Measurements from ENCODE around the gene SMARCC2.
A peak's percentile ranks its signal among the peaks of the same experiment; 100 is the strongest.

The SMARCC2 gene

DNA sequence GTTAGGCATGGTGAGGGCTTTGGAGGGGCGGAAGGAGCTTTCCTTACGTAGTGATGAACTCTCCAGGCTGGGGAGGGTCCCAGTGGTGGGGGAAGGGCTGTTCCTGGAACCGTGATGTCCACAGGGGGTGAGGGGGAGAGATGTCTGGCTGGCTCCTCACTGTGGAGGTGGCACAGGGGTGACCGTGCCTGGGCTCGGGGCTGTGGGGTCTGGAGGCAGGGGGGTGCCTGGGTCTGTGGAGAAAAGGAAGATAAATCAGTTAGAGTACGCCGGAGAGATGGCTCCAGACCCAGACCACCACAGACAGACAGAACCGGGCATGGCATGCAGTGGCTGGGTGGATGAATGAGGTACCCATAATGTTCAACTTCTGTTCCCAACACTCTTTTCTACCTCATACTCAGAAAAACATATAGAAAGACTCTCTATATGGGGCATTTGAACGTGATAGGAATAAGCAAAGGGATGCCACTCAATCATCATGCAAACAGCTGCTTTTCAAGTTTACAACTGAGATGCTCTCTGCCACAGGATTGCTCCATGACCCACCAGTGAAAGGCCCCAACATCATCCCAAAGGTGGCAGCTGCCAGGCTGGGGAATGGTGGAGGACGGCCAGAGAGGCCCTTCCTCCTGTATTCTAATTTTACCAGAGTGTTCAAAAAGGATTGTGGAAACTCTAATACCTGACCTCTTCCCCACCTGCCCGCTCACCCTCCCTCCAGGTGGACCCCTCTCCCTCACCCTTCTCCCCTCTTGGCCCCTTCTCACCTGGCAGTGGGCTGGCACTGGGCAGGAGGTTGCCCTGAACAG is 25.5 kb downstream of the SMARCC2 start:
- no peak for TF ChIP-seq ARNT (IDR thresholded peaks at IDR 0.05)
- no peak for TF ChIP-seq SUZ12 (IDR thresholded peaks at IDR 0.05)
- no peak for TF ChIP-seq L3MBTL2 (conservative IDR thresholded peaks at IDR 0.05)
- no peak for TF ChIP-seq FOXA1 (IDR thresholded peaks at IDR 0.05)
- no peak for TF ChIP-seq HDGF (IDR thresholded peaks at IDR 0.05; ENCODE audit: borderline replicate concordance)
- no peak for TF ChIP-seq CTBP1 (IDR thresholded peaks at IDR 0.05; ENCODE audit: borderline replicate concordance)
- no peak for TF ChIP-seq TARDBP (IDR thresholded peaks at IDR 0.05)
- TF ChIP-seq FOXK2 (IDR thresholded peaks at IDR 0.05): no peak
- TF ChIP-seq NFRKB (IDR thresholded peaks at IDR 0.05): no peak
- TF ChIP-seq ELF4 (IDR thresholded peaks at IDR 0.05): no peak
- no peak for TF ChIP-seq LEF1 (IDR thresholded peaks at IDR 0.05; ENCODE audit: borderline replicate concordance)
- TF ChIP-seq, protein P1, sequence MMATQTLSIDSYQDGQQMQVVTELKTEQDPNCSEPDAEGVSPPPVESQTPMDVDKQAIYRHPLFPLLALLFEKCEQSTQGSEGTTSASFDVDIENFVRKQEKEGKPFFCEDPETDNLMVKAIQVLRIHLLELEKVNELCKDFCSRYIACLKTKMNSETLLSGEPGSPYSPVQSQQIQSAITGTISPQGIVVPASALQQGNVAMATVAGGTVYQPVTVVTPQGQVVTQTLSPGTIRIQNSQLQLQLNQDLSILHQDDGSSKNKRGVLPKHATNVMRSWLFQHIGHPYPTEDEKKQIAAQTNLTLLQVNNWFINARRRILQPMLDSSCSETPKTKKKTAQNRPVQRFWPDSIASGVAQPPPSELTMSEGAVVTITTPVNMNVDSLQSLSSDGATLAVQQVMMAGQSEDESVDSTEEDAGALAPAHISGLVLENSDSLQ (IDR thresholded peaks at IDR 0.05): no peak
- TF ChIP-seq SP1 (IDR thresholded peaks at IDR 0.05): no peak
- no peak for TF ChIP-seq ZNF384 (IDR thresholded peaks at IDR 0.05)
- ChIA-PET POLR2A (interaction anchor here (0.6 to 1.3 kb wide), 3 partner anchors 26 to 71 kb away, joined by 3 to 4 read pairs (median 3); partner anchors contain the start of genes ESYT1 and SMARCC2), CTCF (no interaction called here)
- DNase-seq (ENCODE audit: extremely low spot score): no peak

DNA sequence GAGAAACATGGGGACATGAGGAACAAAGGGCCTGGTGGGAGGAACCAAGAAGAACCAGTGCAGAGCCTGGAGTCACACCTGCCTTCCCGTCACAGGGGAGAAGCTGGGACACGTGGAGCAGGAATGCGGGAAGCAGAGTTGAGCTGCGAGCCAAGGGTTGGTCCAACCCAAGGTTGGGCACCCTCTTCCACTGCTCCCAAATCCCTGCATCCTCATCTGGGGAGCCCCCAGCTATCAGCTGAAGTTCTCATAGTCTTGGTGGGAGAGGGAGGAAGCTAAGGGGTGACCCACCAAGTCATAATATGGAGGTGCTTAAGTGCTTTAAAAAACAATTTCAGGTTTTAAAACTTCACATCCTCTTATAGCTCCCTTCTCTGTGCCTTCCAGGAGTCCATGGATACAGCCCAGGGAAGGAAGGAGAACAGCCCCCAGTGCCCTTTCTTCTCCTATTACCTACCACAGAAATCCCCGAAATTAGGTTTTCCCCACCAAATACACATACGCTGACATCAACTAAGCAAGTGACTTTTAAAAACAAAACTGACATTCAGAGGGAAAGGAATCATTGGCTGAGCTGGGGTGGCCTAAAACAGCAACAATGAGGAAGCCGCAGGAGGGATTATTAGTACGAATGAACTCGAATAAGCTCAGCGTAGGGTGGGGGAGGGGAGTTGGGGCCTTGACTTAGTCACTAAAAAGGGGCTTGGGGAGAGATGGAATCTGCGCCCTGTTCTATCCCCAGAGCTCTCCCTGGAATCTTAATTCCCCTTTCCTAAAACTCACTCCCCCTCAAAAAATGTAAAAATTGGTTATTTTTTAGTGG is 26.6 kb downstream of the SMARCC2 start:
- POLR2A ChIA-PET: interaction anchor here (0.6 to 1.4 kb wide), 5 partner anchors 8 to 72 kb away, joined by 3 to 5 read pairs (median 3); partner anchors contain the start of genes ESYT1 and SMARCC2
- TF ChIP-seq FOXK2 (IDR thresholded peaks at IDR 0.05) (no peak), NFRKB (IDR thresholded peaks at IDR 0.05) (no peak), BHLHE40 (IDR thresholded peaks at IDR 0.05; ENCODE audit: borderline replicate concordance) (no peak), SP1 (IDR thresholded peaks at IDR 0.05) (no peak), ZNF384 (IDR thresholded peaks at IDR 0.05) (no peak), ELF4 (IDR thresholded peaks at IDR 0.05) (no peak), ARNT (IDR thresholded peaks at IDR 0.05) (no peak)

DNA sequence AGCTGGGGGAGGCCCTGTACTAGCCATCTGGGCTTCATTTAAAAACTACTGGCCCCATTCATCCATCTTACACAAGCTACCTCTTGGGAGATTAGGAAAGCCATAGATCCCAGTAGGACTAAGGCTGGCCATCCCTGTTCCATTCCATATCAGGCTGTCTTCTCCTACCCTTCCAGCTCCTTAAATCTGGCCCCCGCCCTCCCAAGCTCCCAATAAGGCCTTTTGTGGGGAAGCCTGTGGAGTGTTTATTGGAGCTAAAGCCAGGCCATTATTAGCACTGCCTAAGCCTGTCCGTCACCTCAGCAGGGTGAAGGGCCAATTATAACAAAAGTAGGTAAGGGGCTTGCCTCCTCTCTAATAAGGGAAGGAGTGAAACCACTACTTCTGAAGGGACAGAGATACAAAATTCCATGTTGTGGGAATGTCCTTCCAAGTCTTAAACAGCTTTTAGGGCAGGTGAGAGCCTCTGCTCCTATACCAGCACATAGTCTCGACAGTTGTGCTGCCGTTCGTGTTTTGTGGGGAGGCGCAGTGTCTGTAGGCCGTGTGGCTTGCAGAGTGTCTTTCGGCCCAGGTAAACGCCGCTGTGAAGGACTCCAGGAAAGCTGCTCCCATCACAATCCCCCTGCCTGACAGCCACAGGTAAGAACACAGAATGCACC is 27.5 kb downstream of the SMARCC2 start:
- POLR2A ChIA-PET: interaction anchor here (0.9 to 1.8 kb wide), 5 partner anchors 8 to 34 kb away, joined by 3 to 9 read pairs (median 5); partner anchors contain the start of genes ESYT1 and SMARCC2
- CTCF ChIA-PET: interaction anchor here (0.6 kb wide), 1 partner anchor 44 kb away, joined by 6 read pairs; the partner anchor contains the start of gene ZC3H10

More for the DNA sequence above, 26.6 kb downstream of the SMARCC2 start:
- DNase-seq (ENCODE audit: extremely low spot score): no peak
- CTCF ChIA-PET: no interaction called here

DNA sequence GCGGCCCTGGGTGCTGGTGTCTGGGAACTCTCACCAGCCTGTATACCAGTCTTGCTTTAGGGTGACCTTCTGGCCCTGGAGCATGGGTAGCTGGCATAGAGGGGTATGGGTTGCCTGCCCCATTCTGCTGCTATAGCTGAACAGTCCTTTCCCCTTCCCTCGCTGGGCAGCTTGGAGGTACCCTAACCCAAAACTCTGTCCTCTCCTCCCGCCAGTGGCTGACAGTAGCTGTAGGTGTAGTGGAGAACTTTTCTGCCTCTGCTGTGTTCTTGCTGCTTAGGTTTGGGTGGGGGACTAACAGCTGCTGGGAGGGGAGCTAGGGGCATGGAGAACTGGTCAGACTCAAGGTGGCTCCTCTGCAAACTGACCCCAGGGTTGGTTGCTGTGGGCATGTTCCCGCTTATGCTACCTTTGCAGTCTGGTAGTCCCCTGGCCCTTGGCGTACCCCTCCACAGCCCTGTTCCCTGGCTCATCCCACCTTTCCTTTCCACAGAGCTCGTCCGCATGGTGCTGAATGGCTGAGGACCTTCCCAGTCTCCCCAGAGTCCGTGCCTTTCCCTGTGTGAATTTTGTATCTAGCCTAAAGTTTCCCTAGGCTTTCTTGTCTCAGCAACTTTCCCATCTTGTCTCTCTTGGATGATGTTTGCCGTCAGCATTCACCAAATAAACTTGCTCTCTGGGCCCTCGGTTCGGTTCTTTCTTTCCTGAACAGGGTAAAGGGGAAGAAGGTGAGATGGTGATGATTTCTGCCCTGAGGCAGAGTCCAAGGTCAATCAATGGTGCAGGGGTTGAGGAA is 28.2 kb downstream of the SMARCC2 start:
- CTCF ChIA-PET: interaction anchor here (0.6 kb wide), 1 partner anchor 43 kb away, joined by 6 read pairs; the partner anchor contains the start of gene ZC3H10
- no peak for DNase-seq (ENCODE audit: extremely low spot score)
- TF ChIP-seq ZNF384 (IDR thresholded peaks at IDR 0.05) (no peak), CTBP1 (IDR thresholded peaks at IDR 0.05; ENCODE audit: borderline replicate concordance) (no peak), NFRKB (IDR thresholded peaks at IDR 0.05) (no peak), HDGF (IDR thresholded peaks at IDR 0.05; ENCODE audit: borderline replicate concordance) (no peak), FOXK2 (IDR thresholded peaks at IDR 0.05) (no peak), L3MBTL2 (conservative IDR thresholded peaks at IDR 0.05) (no peak), FOXA1 (IDR thresholded peaks at IDR 0.05) (no peak), ARNT (IDR thresholded peaks at IDR 0.05) (no peak), SUZ12 (IDR thresholded peaks at IDR 0.05) (no peak), LEF1 (IDR thresholded peaks at IDR 0.05; ENCODE audit: borderline replicate concordance) (no peak)
- POLR2A ChIA-PET: interaction anchor here (1.2 to 1.8 kb wide), 4 partner anchors 9 to 43 kb away, joined by 3 to 9 read pairs (median 4); partner anchors contain the start of genes ESYT1, SMARCC2 and ZC3H10

More for the DNA sequence above, 27.5 kb downstream of the SMARCC2 start:
- no peak for TF ChIP-seq TARDBP (IDR thresholded peaks at IDR 0.05)
- TF ChIP-seq, protein P1 (IDR thresholded peaks at IDR 0.05): peak; percentile 4; the same call in 1 of the 2 replicates
- no peak for DNase-seq (ENCODE audit: extremely low spot score)

DNA sequence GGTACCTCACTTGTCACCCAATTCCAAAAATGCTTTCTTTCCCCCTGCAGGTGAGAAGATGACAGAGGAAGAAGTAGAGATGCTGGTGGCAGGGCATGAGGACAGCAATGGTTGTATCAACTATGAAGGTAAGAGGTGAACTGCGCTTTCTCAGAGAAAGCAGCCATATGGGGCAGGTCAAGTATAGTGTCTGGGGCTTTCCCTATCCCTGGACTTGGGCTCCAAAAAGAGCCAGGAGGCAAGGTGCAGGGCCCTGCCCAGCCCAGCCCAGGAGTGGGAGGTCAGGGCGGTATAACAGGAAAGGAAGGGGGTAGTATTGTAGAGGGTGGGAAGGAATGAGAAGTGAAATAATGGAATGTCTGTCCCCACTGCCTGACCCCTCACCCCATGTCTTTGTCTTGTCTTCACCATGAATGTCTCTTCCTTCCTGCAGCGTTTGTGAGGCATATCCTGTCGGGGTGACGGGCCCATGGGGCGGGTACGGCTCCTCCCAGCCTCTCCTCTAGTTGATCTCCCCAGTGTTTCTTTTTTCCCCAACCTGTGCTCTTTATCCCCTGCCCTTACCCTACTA is 29.0 kb downstream of the SMARCC2 start:
- no peak for DNase-seq (ENCODE audit: extremely low spot score)
- POLR2A ChIA-PET: interaction anchor here (1.2 to 2.4 kb wide), 3 partner anchors 33 to 42 kb away, joined by 3 to 23 read pairs (median 9); partner anchors contain the start of genes ESYT1 and ZC3H10
- CTCF ChIA-PET: no interaction called here
- no peak for TF ChIP-seq LEF1 (IDR thresholded peaks at IDR 0.05; ENCODE audit: borderline replicate concordance)
- no peak for TF ChIP-seq L3MBTL2 (conservative IDR thresholded peaks at IDR 0.05)
- TF ChIP-seq, protein P1 (IDR thresholded peaks at IDR 0.05): no peak
- TF ChIP-seq FOXA1 (IDR thresholded peaks at IDR 0.05): no peak
- no peak for TF ChIP-seq HDGF (IDR thresholded peaks at IDR 0.05; ENCODE audit: borderline replicate concordance)
- TF ChIP-seq BHLHE40 (IDR thresholded peaks at IDR 0.05; ENCODE audit: borderline replicate concordance): no peak
- no peak for TF ChIP-seq SP1 (IDR thresholded peaks at IDR 0.05)
- no peak for TF ChIP-seq FOXM1 (IDR thresholded peaks at IDR 0.05; ENCODE audit: borderline replicate concordance)
- TF ChIP-seq CTBP1 (IDR thresholded peaks at IDR 0.05; ENCODE audit: borderline replicate concordance): no peak
- TF ChIP-seq SUZ12 (IDR thresholded peaks at IDR 0.05): no peak
- no peak for TF ChIP-seq ARNT (IDR thresholded peaks at IDR 0.05)

Data from HEK293T (cell line).